Activated CD4-positive, alpha-beta memory T cell treated with anti-CD3 and anti-CD28 coated beads for 36 hours (primary cell): Measurements from ENCODE around the gene SLC37A1. TPM values are rescaled to one million over a fixed set of nuclear protein-coding genes. Genes with fewer than 3 reads are reported as not detected.

Source experiments
- CTCF ChIA-PET: fragments of 350-600 bp; sonication (Branson Sonifier 250); formaldehyde crosslinking; loops from one replicate; lab custom pipeline; 2021; ENCODE audit warnings: antibody characterized with exemption, inconsistent platforms; lab: Charles Lee
- POLR2A ChIA-PET: fragments of 350-600 bp; sonication (Branson Sonifier 250); formaldehyde crosslinking; loops from one replicate; lab custom pipeline; 2021; ENCODE audit warnings: antibody characterized with exemption; lab: Charles Lee
- DNase-seq: peaks from one replicate; pipeline ENCODE4 v3.0.0-alpha.2; 2020
- H3K27ac Mint-ChIP-seq: one replicate; pipeline ENCODE4 v1.8.0; 2021; ENCODE audit warnings: mixed read lengths
- H3K27me3 Mint-ChIP-seq: one replicate; pipeline ENCODE4 v1.8.0; 2021; ENCODE audit warnings: mixed read lengths
- H3K36me3 Mint-ChIP-seq: one replicate; pipeline ENCODE4 v1.8.0; 2021; ENCODE audit warnings: mixed read lengths
- H3K4me1 Mint-ChIP-seq: one replicate; pipeline ENCODE4 v1.8.0; 2021; ENCODE audit warnings: low read depth, mixed read lengths
- H3K4me3 Mint-ChIP-seq: one replicate; pipeline ENCODE4 v1.8.0; 2021; ENCODE audit warnings: mild to moderate bottlenecking, mixed read lengths
- H3K9me3 Mint-ChIP-seq: one replicate; pipeline ENCODE4 v1.8.0; 2021; ENCODE audit warnings: mixed read lengths
- intact Hi-C: fragments of 100-400 bp; cut with micrococcal nuclease; formaldehyde crosslinking; loops from one replicate; pipeline ENCODE4 v1.15.1; 2023
- total RNA-seq, 2 experiments: library from RNA; stranded (reverse); gene quantifications; one replicate each; pipeline ENCODE4 v1.2.3, GENCODE V29; 2021

Gene SLC37A1
- total RNA-seq, 2 experiments from 2014 or later, result 21.1 to 21.2 TPM

- CTCF ChIA-PET, result no interaction called here
- POLR2A ChIA-PET, result no interaction called here
- Mint-ChIP-seq H3K36me3 (no peaks in the 10 kb centered on the region), H3K9me3 (no peaks in the 10 kb centered on the region), H3K4me1 (peaks cover 4% of the 10 kb centered on the region), H3K27ac (no peak overlapping the region), H3K4me3 (no peak overlapping the region), H3K27me3 (no peaks in the 10 kb centered on the region)
- peak; percentile 18 for DNase-seq
- intact Hi-C loops, result loop anchor here (5.0 kb wide), 3 partner anchors 62 to 242 kb away; partner anchors contain the start of gene PDE9A
These were observed 76.9 kb downstream of the SLC37A1 start for GRCh38 chr21:42590431-42591131.

- CTCF ChIA-PET, result no interaction called here
- H3K27ac Mint-ChIP-seq, result no peak overlapping the region
- H3K4me3 Mint-ChIP-seq, result no peak overlapping the region
- intact Hi-C loops, result loop anchor here (5.0 kb wide), 3 partner anchors 61 to 241 kb away; partner anchors contain the start of gene PDE9A
- no peaks in the 10 kb centered on the region for H3K9me3 Mint-ChIP-seq
- POLR2A ChIA-PET, result no interaction called here
- no peaks in the 10 kb centered on the region for H3K36me3 Mint-ChIP-seq
- H3K27me3 Mint-ChIP-seq, result no peaks in the 10 kb centered on the region
- no peak for DNase-seq
- H3K4me1 Mint-ChIP-seq, result peaks cover 4% of the 10 kb centered on the region
These were observed 77.7 kb downstream of the SLC37A1 start for GRCh38 chr21:42591170-42591869.

GRCh38 chr21:42592156-42592820 lies 78.6 kb downstream of the SLC37A1 start:
- CTCF ChIA-PET, result interaction anchor here (0.6 to 5.0 kb wide), 13 partner anchors 23 to 301 kb away, joined by 3 to 61 read pairs (median 4); partner anchors contain the start of gene NDUFV3
- Mint-ChIP-seq H3K9me3 (no peaks in the 10 kb centered on the region), H3K4me3 (no peak overlapping the region), H3K4me1 (peaks cover 4% of the 10 kb centered on the region), H3K27ac (no peak overlapping the region), H3K27me3 (no peaks in the 10 kb centered on the region), H3K36me3 (no peaks in the 10 kb centered on the region)
- POLR2A ChIA-PET, result no interaction called here
- intact Hi-C loops, result loop anchor here (5.0 kb wide), 3 partner anchors 60 to 240 kb away; partner anchors contain the start of gene PDE9A
- no peak for DNase-seq

GRCh38 chr21:42593007-42593814 lies 79.6 kb downstream of the SLC37A1 start:
- Mint-ChIP-seq H3K9me3 (no peaks in the 10 kb centered on the region), H3K36me3 (no peaks in the 10 kb centered on the region), H3K27me3 (no peaks in the 10 kb centered on the region), H3K4me3 (no peak overlapping the region), H3K27ac (no peak overlapping the region), H3K4me1 (peaks cover 4% of the 10 kb centered on the region)
- ChIA-PET POLR2A (no interaction called here), CTCF (interaction anchor here (0.6 to 5.0 kb wide), 25 partner anchors 14 to 448 kb away, joined by 3 to 61 read pairs (median 4); partner anchors contain the start of gene NDUFV3)
- intact Hi-C loops, result loop anchor here (5.0 kb wide), 3 partner anchors 59 to 239 kb away; partner anchors contain the start of gene PDE9A
- DNase-seq, result peak; percentile 79

GRCh38 chr21:42594616-42595282 lies 81.1 kb downstream of the SLC37A1 start:
- H3K27ac Mint-ChIP-seq, result no peak overlapping the region
- no peaks in the 10 kb centered on the region for H3K27me3 Mint-ChIP-seq
- ChIA-PET CTCF (interaction anchor here (1.2 to 5.0 kb wide), 2 partner anchors 16 to 225 kb away, joined by 3 to 61 read pairs; no protein-coding TSS in a partner anchor), POLR2A (no interaction called here)
- no peaks in the 10 kb centered on the region for H3K36me3 Mint-ChIP-seq
- no peak overlapping the region for H3K4me3 Mint-ChIP-seq
- peak; percentile 3 for DNase-seq
- H3K4me1 Mint-ChIP-seq, result peaks cover 4% of the 10 kb centered on the region
- intact Hi-C loops, result loop anchor here (5.0 kb wide), 3 partner anchors 58 to 238 kb away; partner anchors contain the start of gene PDE9A
- no peaks in the 10 kb centered on the region for H3K9me3 Mint-ChIP-seq

- H3K9me3 Mint-ChIP-seq, result no peaks in the 10 kb centered on the region
- POLR2A ChIA-PET, result no interaction called here
- no peaks in the 10 kb centered on the region for H3K27me3 Mint-ChIP-seq
- intact Hi-C loops, result no loop called here
- H3K4me1 Mint-ChIP-seq, result peaks cover 4% of the 10 kb centered on the region
- DNase-seq, result peak; percentile 7
- CTCF ChIA-PET, result interaction anchor here (5.0 kb wide), 1 partner anchor 224 kb away, joined by 61 read pairs; no protein-coding TSS in a partner anchor
- no peak overlapping the region for H3K27ac Mint-ChIP-seq
- no peak overlapping the region for H3K4me3 Mint-ChIP-seq
- no peaks in the 10 kb centered on the region for H3K36me3 Mint-ChIP-seq
These were observed 81.9 kb downstream of the SLC37A1 start for GRCh38 chr21:42595283-42596187.

GRCh38 chr21:42596657-42597056 lies 83.0 kb downstream of the SLC37A1 start:
- CTCF ChIA-PET, result interaction anchor here (5.0 kb wide), 1 partner anchor 223 kb away, joined by 61 read pairs; no protein-coding TSS in a partner anchor
- Mint-ChIP-seq H3K27me3 (no peaks in the 10 kb centered on the region), H3K36me3 (no peaks in the 10 kb centered on the region), H3K27ac (no peak overlapping the region), H3K9me3 (no peaks in the 10 kb centered on the region), H3K4me3 (no peak overlapping the region), H3K4me1 (no peaks in the 10 kb centered on the region)
- intact Hi-C loops, result no loop called here
- POLR2A ChIA-PET, result no interaction called here
- peak; percentile 1 for DNase-seq

- ChIA-PET POLR2A (no interaction called here), CTCF (no interaction called here)
- peak; percentile 4 for DNase-seq
- Mint-ChIP-seq H3K4me3 (no peak overlapping the region), H3K27ac (no peak overlapping the region), H3K27me3 (no peaks in the 10 kb centered on the region), H3K4me1 (no peaks in the 10 kb centered on the region), H3K36me3 (no peaks in the 10 kb centered on the region), H3K9me3 (no peaks in the 10 kb centered on the region)
- intact Hi-C loops, result no loop called here
These were observed 84.0 kb downstream of the SLC37A1 start for GRCh38 chr21:42597487-42598158.

GRCh38 chr21:42598159-42598735 lies 84.6 kb downstream of the SLC37A1 start:
- Mint-ChIP-seq H3K27ac (no peak overlapping the region), H3K27me3 (peaks cover 2% of the 10 kb centered on the region)
- CTCF ChIA-PET, result no interaction called here

More at GRCh38 chr21:42598159-42598735, 84.6 kb downstream of the SLC37A1 start:
- POLR2A ChIA-PET, result no interaction called here
- no peaks in the 10 kb centered on the region for H3K9me3 Mint-ChIP-seq
- intact Hi-C loops, result no loop called here
- DNase-seq, result no peak
- no peaks in the 10 kb centered on the region for H3K4me1 Mint-ChIP-seq
- no peaks in the 10 kb centered on the region for H3K36me3 Mint-ChIP-seq
- no peak overlapping the region for H3K4me3 Mint-ChIP-seq
